AML-193 (cell line): ENCODE data around the gene RPL7A.
"Not testable (repeated sequence)": the region's sequence is repeated elsewhere in the genome, so short reads cannot be mapped to it uniquely, and the experiment has no call there.

ENCODE experiments used
- DNase-seq, 2 experiments: peaks; one replicate each; lab custom pipeline; 2025; lab: John Stamatoyannopoulos, UW

The RPL7A gene

DNA sequence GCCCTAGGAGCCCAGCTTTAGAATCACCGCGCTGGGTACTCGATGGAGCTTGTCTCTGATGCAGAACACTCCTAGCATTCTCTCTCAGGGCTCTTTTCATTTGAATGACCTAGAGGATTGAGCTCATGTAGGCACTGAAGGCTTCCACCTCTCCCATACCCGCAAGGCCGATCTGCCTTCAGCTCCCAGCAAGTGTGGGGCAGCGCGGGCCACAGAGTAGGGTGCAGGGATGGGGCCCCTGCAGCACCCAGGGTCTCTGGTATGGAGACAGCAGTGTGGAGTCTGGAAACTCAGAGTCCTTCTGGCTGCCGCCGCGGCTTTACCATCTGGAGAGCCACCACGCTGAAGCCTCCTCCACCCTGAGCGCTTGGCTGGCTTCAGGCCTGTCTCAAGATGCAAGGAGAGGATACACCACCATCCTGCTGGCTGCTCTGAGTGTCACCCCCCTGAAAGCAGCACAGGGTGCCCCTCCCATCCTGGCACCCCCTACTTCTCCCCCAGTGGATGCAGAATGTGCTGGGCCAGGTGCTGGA lies 41.1 kb downstream of the RPL7A start:
- no peak for DNase-seq

- no peak for DNase-seq
Observed at GRCh38 chr9:133389562-133389961, 41.5 kb downstream of the RPL7A start.

- no peak for DNase-seq
Observed at GRCh38 chr9:133390713-133391112, 42.7 kb downstream of the RPL7A start.

DNA sequence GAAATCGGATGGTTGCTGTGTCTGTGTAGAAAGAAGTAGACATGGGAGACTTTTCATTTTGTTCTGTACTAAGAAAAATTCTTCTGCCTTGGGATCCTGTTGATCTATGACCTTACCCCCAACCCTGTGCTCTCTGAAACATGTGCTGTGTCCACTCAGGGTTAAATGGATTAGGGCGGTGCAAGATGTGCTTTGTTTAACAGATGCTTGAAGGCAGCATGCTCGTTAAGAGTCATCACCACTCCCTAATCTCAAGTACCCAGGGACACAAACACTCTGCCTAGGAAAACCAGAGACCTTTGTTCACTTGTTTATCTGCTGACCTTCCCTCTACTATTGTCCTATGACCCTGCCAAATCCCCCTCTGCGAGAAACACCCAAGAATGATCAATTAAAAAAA lies 43.4 kb downstream of the RPL7A start:
- DNase-seq: not testable (repeated sequence)

GRCh38 chr9:133392308-133392707 lies 44.3 kb downstream of the RPL7A start:
- DNase-seq: not testable (repeated sequence)

DNA sequence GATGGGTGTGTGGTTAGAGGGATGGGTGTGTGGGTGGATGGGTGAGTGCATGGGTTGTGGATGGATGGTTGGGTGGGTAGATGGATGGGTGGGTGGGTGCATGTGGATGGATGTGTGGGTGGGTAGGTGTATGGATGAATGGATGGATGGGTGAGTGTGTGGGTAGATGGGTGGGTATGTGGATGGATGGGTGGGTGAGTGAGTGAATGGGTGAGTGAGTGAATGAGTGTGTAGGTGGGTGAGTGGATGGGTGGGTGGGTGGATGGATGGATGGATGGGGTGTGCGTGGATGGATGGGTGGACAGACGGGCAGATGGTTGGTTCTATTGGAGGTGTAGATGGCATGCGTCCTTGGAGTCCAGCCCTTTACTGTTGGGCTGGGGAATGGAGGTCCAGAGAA lies 45.4 kb downstream of the RPL7A start:
- DNase-seq: no peak

DNA sequence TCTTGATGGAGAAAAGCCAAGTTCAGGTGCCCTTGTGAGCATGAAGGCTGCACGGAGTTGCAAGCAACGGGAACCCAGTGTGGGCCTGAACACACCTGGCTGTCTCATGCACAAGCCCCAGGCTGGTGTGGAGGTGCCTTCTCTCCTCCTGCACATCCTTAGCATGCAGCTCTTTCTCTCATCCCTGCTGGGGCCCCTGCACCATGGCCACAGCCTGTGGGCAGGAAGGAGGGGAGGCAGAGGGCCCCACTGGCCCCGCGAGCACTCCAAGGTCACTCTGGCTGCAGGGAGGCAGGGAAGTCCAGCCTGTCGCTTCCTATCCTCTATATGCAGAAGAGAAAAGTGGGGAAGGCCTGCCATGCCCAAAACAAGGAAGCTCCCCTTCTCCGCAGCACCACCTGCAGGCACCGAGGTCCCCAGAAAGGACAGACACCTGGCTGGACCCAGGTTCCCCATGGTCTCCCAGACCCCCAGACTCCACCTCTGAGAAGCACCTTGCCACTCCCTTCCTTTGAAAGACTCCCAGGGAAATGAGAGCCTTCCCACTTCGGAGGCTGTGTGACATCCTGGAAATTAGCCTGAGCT lies 46.8 kb downstream of the RPL7A start:
- DNase-seq: no peak

GRCh38 chr9:133396952-133397351 lies 48.9 kb downstream of the RPL7A start:
- no peak for DNase-seq

DNA sequence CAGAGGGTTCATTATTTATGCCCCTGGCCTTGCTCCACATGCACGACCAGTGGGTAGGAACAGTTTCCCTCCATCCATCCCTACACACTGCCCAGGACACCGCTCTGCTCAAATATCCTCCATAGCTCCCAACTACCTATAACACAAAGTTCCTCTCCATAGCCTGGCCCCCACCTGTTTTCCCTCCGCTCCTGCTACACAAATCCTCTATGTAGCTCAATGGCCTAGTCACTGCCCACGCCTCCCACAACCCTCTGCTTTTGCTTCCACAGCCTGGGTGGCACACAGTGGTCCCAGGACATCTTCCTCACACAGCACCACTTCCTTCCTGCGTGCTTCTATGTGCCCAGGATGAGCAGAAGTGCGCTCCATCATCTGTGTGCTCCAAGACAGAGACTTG lies 49.4 kb downstream of the RPL7A start:
- DNase-seq: no peak

DNA sequence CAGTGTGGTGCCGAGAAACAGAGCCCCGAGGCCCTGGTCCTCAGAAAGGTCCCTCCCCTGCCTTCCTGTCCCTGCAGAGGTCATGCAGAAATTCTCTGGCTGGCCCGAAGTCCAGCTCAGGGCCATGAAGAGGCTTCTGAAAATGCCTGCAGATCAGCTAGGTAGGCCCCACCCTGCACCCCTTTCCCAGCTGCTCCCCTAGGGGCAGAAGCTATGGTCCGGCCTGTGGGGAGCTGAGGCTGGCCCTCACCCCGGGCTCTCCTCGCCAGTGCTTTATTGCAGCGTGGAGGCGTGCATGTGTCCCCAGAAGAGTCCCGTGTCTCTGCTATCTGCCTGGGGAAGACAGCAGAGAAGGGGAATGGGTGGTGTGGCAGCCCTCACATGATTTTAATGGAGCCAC lies 49.9 kb downstream of the RPL7A start:
- DNase-seq: no peak

- DNase-seq: no peak
Observed at GRCh38 chr9:133400292-133400691, 52.3 kb downstream of the RPL7A start.
